Mucosa of descending colon (tissue), 3 donors: Measurements from ENCODE around the gene CYTIP. TPM values are rescaled to one million over a fixed set of nuclear protein-coding genes. Genes with fewer than 3 reads are reported as not detected.

ENCODE experiments used
- ATAC-seq: fragments of 200-7000 bp; cut with Tn5 transposase; one replicate; pipeline ENCODE4 v1.9.1; 2020; ENCODE audit warnings: mild to moderate bottlenecking, moderate library complexity
- DNase-seq, 3 donors: peaks; one replicate each; pipeline ENCODE4 v3.0.0-alpha.2; 2020
- H3K36me3 ChIP-seq: fragments of 200-600 bp; one replicate; pipeline ENCODE4 v1.8.0; 2021; ENCODE audit warnings: low read depth, mild to moderate bottlenecking
- H3K4me1 ChIP-seq: fragments of 200-600 bp; one replicate; pipeline ENCODE4 v1.8.0; 2021; ENCODE audit warnings: low read depth, mild to moderate bottlenecking
- H3K4me3 ChIP-seq: fragments of 200-600 bp; one replicate; pipeline ENCODE4 v1.8.0; 2021; ENCODE audit warnings: mild to moderate bottlenecking
- H3K9me3 ChIP-seq: fragments of 200-600 bp; one replicate; pipeline ENCODE4 v1.8.0; 2021; ENCODE audit warnings: mild to moderate bottlenecking
- CTCF ChIP-seq: fragments of 200-600 bp; IDR thresholded peaks from one replicate; pipeline ENCODE4 v1.8.0; 2022; ENCODE audit warnings: antibody characterized with exemption, mild to moderate bottlenecking
- intact Hi-C, 2 donors: fragments of 100-400 bp; cut with DNase I in 1 of 2; cut with micrococcal nuclease in 1 of 2; formaldehyde crosslinking; loops; one replicate each; pipeline versions ENCODE4 v1.11.0 to v1.11.1; 2022; cut with DNase I, micrococcal nuclease
- total RNA-seq, 3 donors: library from RNA; stranded (reverse); fragmentation: NEBNext Ultra II Directional in 2 of 3; extraction: Animal tissue kit (Norgen Biotek cat#: 25700) in 2 of 3; gene quantifications; one replicate each; pipeline versions ENCODE4 v1.2.1 to v1.2.4, GENCODE V29; 2021 to 2023
- donor health status: DM: no; HTN: no; CAD: no; lungs with moderate emphysema.
- donor health status: DM: no; HTN: no; CAD: no.
- donor health status: DM: no; HTN: yes; CAD: no.

Gene CYTIP
- total RNA-seq, 3 donors from 2014 or later, result 4.7 to 11.5 (median 5.8) TPM

DNA sequence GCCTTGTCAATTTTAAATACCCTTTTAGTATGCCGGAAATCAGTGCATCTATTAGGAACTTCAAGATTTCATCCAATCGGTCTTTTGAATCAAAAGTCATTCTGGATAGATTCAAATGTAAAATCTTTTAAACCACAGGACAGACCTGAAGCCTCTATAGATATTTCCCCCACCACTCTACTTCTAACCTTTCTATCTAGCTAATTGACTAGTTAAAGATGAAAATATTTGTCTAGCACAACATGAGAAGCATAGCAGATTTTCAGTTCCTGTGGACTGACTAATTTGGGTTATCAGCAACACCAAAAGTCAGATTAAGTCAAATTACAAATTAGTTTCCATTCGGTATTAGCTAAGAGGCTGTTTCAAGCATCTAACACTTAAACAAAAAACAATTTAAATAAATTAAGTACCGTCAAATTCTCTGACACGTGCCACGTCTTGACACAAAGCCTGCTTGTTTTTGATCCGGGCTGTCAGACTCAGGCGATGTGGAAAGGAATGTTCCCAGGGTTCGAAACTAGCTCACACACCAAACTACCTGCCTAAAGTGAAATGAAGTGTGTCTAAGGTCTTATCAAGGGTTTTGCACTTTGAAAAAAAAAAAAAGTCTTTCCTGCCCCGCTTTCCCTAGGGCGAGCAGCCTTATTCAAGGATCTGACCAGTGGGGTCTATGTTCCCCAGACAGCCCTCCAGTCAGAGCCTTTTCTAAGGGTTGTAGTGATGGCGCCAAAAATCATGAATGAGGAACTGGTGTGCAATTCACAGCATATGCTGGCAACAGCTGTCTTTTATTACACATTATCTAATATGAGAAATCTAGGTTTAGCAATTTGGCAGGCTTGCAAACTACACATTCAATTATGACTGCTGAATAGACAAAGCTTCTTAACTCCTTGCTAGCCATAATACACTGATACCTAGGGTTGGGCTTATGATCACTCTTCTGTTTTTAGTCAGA is 4.7 kb downstream of the CYTIP start:
- Histone ChIP-seq H3K4me3 (peak overlapping the region; percentile 3), H3K4me1 (peaks cover 16% of the 10 kb centered on the region), H3K9me3 (no peaks in the 10 kb centered on the region), H3K36me3 (no peaks in the 10 kb centered on the region)
- ATAC-seq (peak; percentile 72), DNase-seq (peak in 2 of 3 donors; percentile 22 to 58)
- no peak for TF ChIP-seq CTCF
- intact Hi-C loops, result no loop called here

- DNase-seq (no peak), ATAC-seq (peak; percentile 70)
- Histone ChIP-seq H3K9me3 (no peaks in the 10 kb centered on the region), H3K4me1 (peaks cover 19% of the 10 kb centered on the region), H3K4me3 (no peak overlapping the region), H3K36me3 (no peaks in the 10 kb centered on the region)
- TF ChIP-seq CTCF, result no peak
- intact Hi-C loops, result no loop called here
Observed at GRCh38 chr2:157433394-157433793, 10.5 kb downstream of the CYTIP start.

- Histone ChIP-seq H3K36me3 (no peaks in the 10 kb centered on the region), H3K9me3 (no peaks in the 10 kb centered on the region), H3K4me3 (no peak overlapping the region), H3K4me1 (peaks cover 19% of the 10 kb centered on the region)
- intact Hi-C loops, result no loop called here
- no peak for TF ChIP-seq CTCF
- ATAC-seq (peak; percentile 19), DNase-seq (no peak)
Observed at GRCh38 chr2:157432475-157433106, 11.3 kb downstream of the CYTIP start.

DNA sequence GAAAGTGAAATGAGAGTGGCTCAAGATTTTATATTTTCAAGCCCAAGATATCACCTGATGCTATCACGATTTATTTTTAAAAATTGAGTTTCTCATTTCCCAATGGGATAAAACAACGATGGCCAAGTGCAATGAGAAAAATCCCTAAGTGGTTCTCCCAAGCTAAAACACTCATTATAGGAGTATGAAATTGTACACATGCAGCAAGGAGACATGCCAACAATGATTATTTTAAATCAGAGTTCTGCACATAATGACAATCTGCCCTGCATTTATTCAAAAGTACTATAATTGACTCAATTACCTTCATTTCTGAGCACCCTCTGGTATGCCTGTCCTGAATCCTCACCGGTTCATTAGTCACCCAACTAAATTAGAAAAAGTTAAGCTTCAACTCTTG is 12.7 kb downstream of the CYTIP start:
- H3K9me3 ChIP-seq, result peaks cover 4% of the 10 kb centered on the region
- peaks cover 19% of the 10 kb centered on the region for H3K4me1 ChIP-seq
- TF ChIP-seq CTCF, result no peak
- no peak for DNase-seq
- intact Hi-C loops, result no loop called here
- no peak for ATAC-seq
- no peak overlapping the region for H3K4me3 ChIP-seq
- H3K36me3 ChIP-seq, result no peaks in the 10 kb centered on the region

GRCh38 chr2:157428500-157429175 is 15.3 kb downstream of the CYTIP start:
- ATAC-seq, result no peak

More at GRCh38 chr2:157428500-157429175, 15.3 kb downstream of the CYTIP start:
- intact Hi-C loops, result no loop called here
- H3K9me3 ChIP-seq, result peaks cover 10% of the 10 kb centered on the region
- H3K4me3 ChIP-seq, result no peak overlapping the region
- TF ChIP-seq CTCF, result no peak
- no peaks in the 10 kb centered on the region for H3K36me3 ChIP-seq
- peaks cover 13% of the 10 kb centered on the region for H3K4me1 ChIP-seq
- no peak for DNase-seq
